NT2/D1 (cell line): ENCODE measurements around the gene TMCC2.
"Not testable (repeated sequence)": the region's sequence is repeated elsewhere in the genome, so short reads cannot be mapped to it uniquely, and the experiment has no call there.

Experiments
- DNase-seq: peaks from one replicate; pipeline ENCODE4 v3.0.0-alpha.2; 2011; ENCODE audit warnings: low read depth, low spot score
- H3K27me3 ChIP-seq: 2 replicates; pipeline ENCODE4 v1.6.0; 2011; ENCODE audit warnings: mild to moderate bottlenecking; ENCODE audit not compliant: insufficient read length, insufficient read depth
- H3K36me3 ChIP-seq: 2 replicates; pipeline ENCODE4 v1.6.1; 2011; ENCODE audit warnings: mild to moderate bottlenecking, low read length, mixed read lengths; ENCODE audit not compliant: insufficient read depth, insufficient read length
- H3K4me1 ChIP-seq: 2 replicates; pipeline ENCODE4 v1.5.1; 2011; ENCODE audit not compliant: insufficient read depth, insufficient read length
- H3K4me3 ChIP-seq: 2 replicates; pipeline ENCODE4 v1.5.1; 2011; ENCODE audit warnings: low read depth; ENCODE audit not compliant: insufficient read length
- H3K9ac ChIP-seq: 2 replicates; pipeline ENCODE4 v1.6.0; 2011; ENCODE audit warnings: low read depth; ENCODE audit not compliant: insufficient read length
- H3K9me3 ChIP-seq: 2 replicates; pipeline ENCODE4 v1.5.1; 2011; ENCODE audit warnings: mild to moderate bottlenecking, low read length; ENCODE audit not compliant: insufficient read depth
- SUZ12 ChIP-seq: IDR thresholded peaks from 2 replicates; pipeline ENCODE4 v1.6.1; 2011; ENCODE audit not compliant: insufficient read length, insufficient read depth; ENCODE audit errors: extremely low read depth
- YY1 ChIP-seq: IDR thresholded peaks from 2 replicates; pipeline ENCODE4 v1.6.1; 2011; ENCODE audit not compliant: insufficient read length, insufficient read depth
- ZNF274 ChIP-seq: IDR thresholded peaks from 2 replicates; pipeline ENCODE4 v1.6.1; 2011; ENCODE audit warnings: mild to moderate bottlenecking, low read depth, low read length

Gene TMCC2

GRCh38 chr1:205229399-205229871 is 1.7 kb downstream of the TMCC2 start:
- peak overlapping the region; percentile 12 for H3K4me3 ChIP-seq
- no peaks in the 10 kb centered on the region for H3K9me3 ChIP-seq
- no peak for TF ChIP-seq ZNF274
- TF ChIP-seq SUZ12, result no peak
- no peak for TF ChIP-seq YY1
- H3K9ac ChIP-seq, result peak overlapping the region; percentile 46
- peaks cover 16% of the 10 kb centered on the region for H3K27me3 ChIP-seq
- peaks cover 13% of the 10 kb centered on the region for H3K4me1 ChIP-seq
- DNase-seq, result peak; percentile 83
- H3K36me3 ChIP-seq, result no peaks in the 10 kb centered on the region

GRCh38 chr1:205229916-205230700 is 2.4 kb downstream of the TMCC2 start:
- no peak for DNase-seq
- peak overlapping the region; percentile 9 for H3K4me3 ChIP-seq

GRCh38 chr1:205230982-205231381 is 3.2 kb downstream of the TMCC2 start:
- Histone ChIP-seq H3K4me3 (no peak overlapping the region), H3K27me3 (peaks cover 10% of the 10 kb centered on the region), H3K4me1 (peaks cover 13% of the 10 kb centered on the region), H3K9me3 (no peaks in the 10 kb centered on the region), H3K36me3 (no peaks in the 10 kb centered on the region), H3K9ac (no peak overlapping the region)
- DNase-seq, result no peak
- TF ChIP-seq SUZ12, result no peak
- no peak for TF ChIP-seq YY1
- no peak for TF ChIP-seq ZNF274

More at GRCh38 chr1:205229916-205230700, 2.4 kb downstream of the TMCC2 start:
- H3K27me3 ChIP-seq, result peaks cover 16% of the 10 kb centered on the region
- peak overlapping the region; percentile 46 for H3K9ac ChIP-seq
- H3K9me3 ChIP-seq, result no peaks in the 10 kb centered on the region
- H3K4me1 ChIP-seq, result peaks cover 13% of the 10 kb centered on the region
- no peaks in the 10 kb centered on the region for H3K36me3 ChIP-seq
- TF ChIP-seq YY1, result no peak
- TF ChIP-seq SUZ12, result no peak
- no peak for TF ChIP-seq ZNF274

- Histone ChIP-seq H3K36me3 (no peaks in the 10 kb centered on the region), H3K27me3 (peaks cover 10% of the 10 kb centered on the region), H3K4me3 (no peak overlapping the region), H3K9ac (no peak overlapping the region), H3K4me1 (peaks cover 8% of the 10 kb centered on the region), H3K9me3 (no peaks in the 10 kb centered on the region)
- no peak for DNase-seq
- TF ChIP-seq YY1 (no peak), ZNF274 (no peak), SUZ12 (no peak)
Observed at GRCh38 chr1:205232127-205232820, 4.5 kb downstream of the TMCC2 start.

GRCh38 chr1:205232945-205233397 is 5.2 kb downstream of the TMCC2 start:
- no peaks in the 10 kb centered on the region for H3K36me3 ChIP-seq
- peaks cover 8% of the 10 kb centered on the region for H3K4me1 ChIP-seq
- H3K9ac ChIP-seq, result no peak overlapping the region
- no peak for DNase-seq
- H3K9me3 ChIP-seq, result no peaks in the 10 kb centered on the region
- peaks cover 10% of the 10 kb centered on the region for H3K27me3 ChIP-seq
- TF ChIP-seq ZNF274 (no peak), YY1 (no peak), SUZ12 (no peak)
- H3K4me3 ChIP-seq, result no peak overlapping the region

- not testable (repeated sequence) for H3K27me3 ChIP-seq, H3K9me3 ChIP-seq, H3K9ac ChIP-seq, H3K36me3 ChIP-seq, H3K4me3 ChIP-seq, H3K4me1 ChIP-seq, DNase-seq
Observed at GRCh38 chr1:205233986-205234385, 6.2 kb downstream of the TMCC2 start.

GRCh38 chr1:205235951-205236350 is 8.2 kb downstream of the TMCC2 start:
- Histone ChIP-seq H3K4me3 (no peak overlapping the region), H3K9me3 (no peaks in the 10 kb centered on the region), H3K4me1 (no peaks in the 10 kb centered on the region), H3K27me3 (no peaks in the 10 kb centered on the region), H3K36me3 (no peaks in the 10 kb centered on the region), H3K9ac (no peak overlapping the region)
- TF ChIP-seq ZNF274 (no peak), YY1 (no peak)
- no peak for DNase-seq
